Omental fat pad (tissue), 4 donors: ENCODE data around the gene CMTM4. TPM values are rescaled to one million over a fixed set of nuclear protein-coding genes. Genes with fewer than 3 reads are reported as not detected.
"Not testable (repeated sequence)": the region's sequence is repeated elsewhere in the genome, so short reads cannot be mapped to it uniquely, and the experiment has no call there.

Experiments
- ATAC-seq: fragments of 150-250 bp; one replicate; pipeline ENCODE4 v1.9.1; 2016; ENCODE audit warnings: mild to moderate bottlenecking, moderate library complexity; ENCODE audit not compliant: low FRiP score
- DNase-seq: peaks from one replicate; pipeline ENCODE4 v3.0.0-alpha.2; 2019; ENCODE audit warnings: low spot score
- CTCF ChIP-seq, 3 donors: fragments of 450-650 bp; IDR thresholded peaks; one replicate each; pipeline ENCODE4 v1.5.1; 2016 to 2017; ENCODE audit warnings: antibody characterized with exemption in 3 of 3, mild to moderate bottlenecking in 3 of 3, moderate library complexity in 2 of 3
- total RNA-seq, 4 donors: library from RNA; depleted of rRNA; stranded (reverse); fragments of >200 nt; gene quantifications; one replicate each; pipeline ENCODE4 v1.1.0, GENCODE V29; 2016

CMTM4 gene
- total RNA-seq, 4 donors from 2014 or later = 12.6 to 29.9 (median 23.8) TPM

GRCh38 chr16:66635406-66635805, 61.1 kb downstream of the CMTM4 start:
- ATAC-seq (no peak), DNase-seq (no peak)
- no peak for TF ChIP-seq CTCF (IDR thresholded peaks at IDR 0.05)

DNA sequence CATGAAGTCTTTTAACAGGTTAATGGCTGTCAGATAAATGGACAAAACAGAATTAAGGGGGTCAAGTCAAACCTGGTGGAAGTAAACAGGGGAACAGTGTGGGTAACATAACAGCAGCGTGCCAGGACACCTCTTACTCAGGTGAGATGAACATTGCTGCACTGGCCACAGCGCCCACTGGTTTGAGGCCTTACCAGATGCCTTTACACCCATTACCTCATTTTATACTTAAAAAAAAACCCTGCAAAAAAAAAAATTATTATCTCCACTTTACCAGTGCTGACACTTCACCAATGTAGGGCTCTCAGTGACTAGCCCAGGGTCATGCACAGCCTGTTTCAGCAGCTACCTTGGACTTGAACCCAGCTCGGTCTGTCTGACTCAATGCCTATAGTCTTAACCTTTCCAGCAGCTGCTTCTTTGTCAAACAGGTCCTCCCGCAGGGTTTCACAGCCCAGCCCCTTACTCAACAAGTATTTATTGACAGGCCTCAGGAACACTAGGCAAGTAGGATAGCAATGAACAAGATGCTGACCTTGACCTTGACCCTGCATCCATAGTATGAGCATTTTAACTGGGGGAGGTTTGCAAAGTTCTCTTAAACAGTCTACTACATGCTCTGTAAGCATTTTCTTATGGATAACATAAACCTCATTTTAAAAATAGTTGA, 61.9 kb downstream of the CMTM4 start:
- no peak for DNase-seq
- ATAC-seq = no peak
- TF ChIP-seq CTCF (IDR thresholded peaks at IDR 0.05) = no peak

- ATAC-seq = not testable (repeated sequence)
These were observed 65.0 kb downstream of the CMTM4 start for GRCh38 chr16:66631558-66631957.

GRCh38 chr16:66630561-66631260, 65.8 kb downstream of the CMTM4 start:
- not testable (repeated sequence) for ATAC-seq, DNase-seq

More at GRCh38 chr16:66631558-66631957, 65.0 kb downstream of the CMTM4 start:
- not testable (repeated sequence) for DNase-seq

- DNase-seq = no peak
- no peak for TF ChIP-seq CTCF (IDR thresholded peaks at IDR 0.05)
- ATAC-seq = no peak
These were observed 66.7 kb downstream of the CMTM4 start for GRCh38 chr16:66629856-66630255.

GRCh38 chr16:66627611-66628378, 68.7 kb downstream of the CMTM4 start:
- not testable (repeated sequence) for ATAC-seq, DNase-seq

DNA sequence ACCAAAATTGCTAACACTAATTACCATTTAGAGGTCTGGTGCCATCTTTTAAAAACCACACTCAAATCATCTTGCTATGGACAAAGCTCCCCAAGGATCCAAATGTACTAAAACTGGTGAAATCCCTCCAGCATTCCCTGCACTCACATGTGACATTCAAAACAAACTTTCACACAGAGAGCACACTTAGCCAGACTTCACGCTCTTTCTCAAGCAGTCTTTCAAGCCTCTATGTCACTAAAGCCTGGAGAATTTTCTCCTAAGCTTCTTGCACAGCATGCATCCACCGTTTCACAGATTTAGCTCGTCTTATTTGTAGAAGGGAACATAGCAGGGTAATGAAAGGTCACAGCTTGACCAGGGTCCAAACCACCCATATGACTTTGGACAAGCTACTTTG, 72.8 kb downstream of the CMTM4 start:
- no peak for ATAC-seq
- TF ChIP-seq CTCF (IDR thresholded peaks at IDR 0.05) = no peak

GRCh38 chr16:66622863-66623262, 73.7 kb downstream of the CMTM4 start:
- TF ChIP-seq CTCF (IDR thresholded peaks at IDR 0.05) = no peak
- ATAC-seq = no peak
- no peak for DNase-seq

More for the DNA sequence above, 72.8 kb downstream of the CMTM4 start:
- DNase-seq = no peak
